Activated naive CD8-positive, alpha-beta T cell treated with anti-CD3 and anti-CD28 coated beads, Interleukin-2, amount 50 U/mL, for 24 hours (primary cell): ENCODE measurements around the gene NPS.

Experiments
- ATAC-seq: fragments of 150-1000 bp; cut with Tn5 transposase; one replicate; pipeline ENCODE4 v1.10.0; 2021
- DNase-seq: peaks from one replicate; pipeline ENCODE4 v3.0.0; 2021
- H3K27ac Mint-ChIP-seq: one replicate; pipeline ENCODE4 v1.8.0; 2021; ENCODE audit warnings: mild to moderate bottlenecking, mixed read lengths
- H3K27me3 Mint-ChIP-seq: one replicate; pipeline ENCODE4 v1.8.0; 2021; ENCODE audit warnings: mixed read lengths
- H3K36me3 Mint-ChIP-seq: one replicate; pipeline ENCODE4 v1.8.0; 2021; ENCODE audit warnings: low read depth, mixed read lengths
- H3K4me1 Mint-ChIP-seq: one replicate; pipeline ENCODE4 v1.8.0; 2021; ENCODE audit warnings: mixed read lengths
- H3K4me3 Mint-ChIP-seq: one replicate; pipeline ENCODE4 v1.8.0; 2021; ENCODE audit warnings: mild to moderate bottlenecking, moderate library complexity, mixed read lengths
- H3K9me3 Mint-ChIP-seq: one replicate; pipeline ENCODE4 v1.8.0; 2021; ENCODE audit warnings: mixed read lengths

NPS gene

DNA sequence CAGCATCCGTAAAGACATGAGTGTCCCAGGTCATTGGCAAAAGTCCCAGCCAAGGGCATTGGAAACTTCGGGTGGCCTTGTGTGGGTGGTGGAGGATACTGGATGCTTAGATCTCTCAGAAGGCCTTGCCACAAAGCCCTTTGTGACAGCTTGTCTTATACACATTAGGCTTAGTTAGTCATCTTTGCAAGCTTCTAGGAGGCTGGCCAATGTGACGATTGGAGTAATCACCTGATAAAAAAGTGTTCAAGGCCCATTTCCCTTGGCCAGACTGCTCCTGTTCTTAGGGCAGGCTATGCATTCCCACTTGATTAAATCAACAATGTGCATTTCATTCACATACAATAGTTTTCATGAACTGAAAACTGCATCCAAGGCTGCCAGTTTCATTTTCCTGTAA, 26.9 kb downstream of the NPS start:
- no peak overlapping the region for H3K27ac Mint-ChIP-seq
- H3K9me3 Mint-ChIP-seq = peaks cover 11% of the 10 kb centered on the region
- H3K4me1 Mint-ChIP-seq = no peaks in the 10 kb centered on the region
- no peak overlapping the region for H3K4me3 Mint-ChIP-seq
- DNase-seq = no peak
- no peak for ATAC-seq
- peaks cover 8% of the 10 kb centered on the region for H3K27me3 Mint-ChIP-seq
- H3K36me3 Mint-ChIP-seq = no peaks in the 10 kb centered on the region

GRCh38 chr10:127576740-127577161, 27.6 kb downstream of the NPS start:
- Mint-ChIP-seq H3K4me3 (no peak overlapping the region), H3K9me3 (peaks cover 11% of the 10 kb centered on the region), H3K27ac (no peak overlapping the region), H3K4me1 (no peaks in the 10 kb centered on the region), H3K36me3 (no peaks in the 10 kb centered on the region), H3K27me3 (peaks cover 8% of the 10 kb centered on the region)
- DNase-seq (no peak), ATAC-seq (no peak)

DNA sequence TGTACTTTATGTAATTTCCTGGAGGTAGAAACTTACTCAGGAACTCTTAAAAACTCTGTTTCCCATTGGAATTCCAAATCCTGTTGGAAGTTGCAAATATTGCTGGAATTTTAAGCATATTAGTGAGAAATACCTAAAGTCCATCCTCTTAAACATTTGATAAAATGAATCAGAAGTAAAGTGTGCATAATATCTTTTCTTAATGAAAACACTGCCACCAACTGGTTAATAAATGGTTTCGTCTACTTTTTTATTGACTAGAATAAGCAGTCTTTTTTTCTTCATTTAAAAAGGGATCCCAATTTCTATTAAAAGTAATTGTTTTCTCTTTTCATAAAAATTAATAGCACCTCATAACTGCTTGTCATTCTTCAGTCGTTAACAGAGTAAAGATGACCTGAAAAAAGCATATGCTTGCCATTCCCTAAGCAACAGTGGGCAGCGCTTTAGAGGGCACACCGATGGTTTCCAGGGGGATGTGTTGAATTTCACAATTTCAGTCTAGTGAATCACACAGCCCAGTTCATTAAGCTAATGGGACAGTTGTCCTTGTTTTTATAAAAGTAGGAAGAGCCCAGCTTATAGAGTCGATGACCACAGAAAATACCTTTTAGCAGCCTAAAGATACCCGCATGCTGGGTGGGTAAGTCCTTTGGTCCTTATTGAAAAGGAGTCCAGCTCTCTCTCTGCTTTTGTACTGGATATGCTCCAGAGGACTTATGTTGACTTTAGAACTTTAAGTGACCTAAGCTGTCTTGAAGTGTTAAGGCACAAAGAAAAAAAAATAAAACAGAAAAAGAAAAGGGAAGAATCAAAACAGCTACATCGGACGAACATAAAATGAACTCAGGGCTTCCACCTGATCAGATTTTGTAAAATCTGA, 28.5 kb downstream of the NPS start:
- no peak for ATAC-seq
- Mint-ChIP-seq H3K4me1 (no peaks in the 10 kb centered on the region), H3K9me3 (peaks cover 15% of the 10 kb centered on the region), H3K27me3 (peaks cover 8% of the 10 kb centered on the region), H3K4me3 (no peak overlapping the region), H3K27ac (no peak overlapping the region), H3K36me3 (no peaks in the 10 kb centered on the region)
- DNase-seq = no peak

- no peaks in the 10 kb centered on the region for H3K4me1 Mint-ChIP-seq
- no peak for DNase-seq
- peaks cover 8% of the 10 kb centered on the region for H3K9me3 Mint-ChIP-seq
- no peak overlapping the region for H3K4me3 Mint-ChIP-seq
- no peak overlapping the region for H3K27ac Mint-ChIP-seq
- H3K27me3 Mint-ChIP-seq = peaks cover 8% of the 10 kb centered on the region
- H3K36me3 Mint-ChIP-seq = no peaks in the 10 kb centered on the region
- no peak for ATAC-seq
These were observed 29.3 kb downstream of the NPS start for GRCh38 chr10:127578259-127578960.

- peaks cover 8% of the 10 kb centered on the region for H3K27me3 Mint-ChIP-seq
- ATAC-seq (no peak), DNase-seq (no peak)
- H3K4me3 Mint-ChIP-seq = no peak overlapping the region
- H3K4me1 Mint-ChIP-seq = no peaks in the 10 kb centered on the region
- H3K9me3 Mint-ChIP-seq = peaks cover 4% of the 10 kb centered on the region
- no peak overlapping the region for H3K27ac Mint-ChIP-seq
- no peaks in the 10 kb centered on the region for H3K36me3 Mint-ChIP-seq
These were observed 29.8 kb downstream of the NPS start for GRCh38 chr10:127578961-127579305.

GRCh38 chr10:127579640-127580039, 30.5 kb downstream of the NPS start:
- Mint-ChIP-seq H3K4me3 (no peak overlapping the region), H3K9me3 (peaks cover 4% of the 10 kb centered on the region), H3K27ac (no peak overlapping the region), H3K36me3 (no peaks in the 10 kb centered on the region), H3K27me3 (peaks cover 8% of the 10 kb centered on the region), H3K4me1 (no peaks in the 10 kb centered on the region)
- DNase-seq (no peak), ATAC-seq (no peak)

- Mint-ChIP-seq H3K27ac (no peak overlapping the region), H3K36me3 (no peaks in the 10 kb centered on the region), H3K4me1 (no peaks in the 10 kb centered on the region), H3K27me3 (peaks cover 8% of the 10 kb centered on the region), H3K4me3 (no peak overlapping the region), H3K9me3 (peaks cover 4% of the 10 kb centered on the region)
- DNase-seq = no peak
- no peak for ATAC-seq
These were observed 31.7 kb downstream of the NPS start for GRCh38 chr10:127580822-127581221.

GRCh38 chr10:127585519-127586023, 36.5 kb downstream of the NPS start:
- H3K9me3 Mint-ChIP-seq = peaks cover 8% of the 10 kb centered on the region
- H3K27ac Mint-ChIP-seq = no peak overlapping the region
- H3K4me1 Mint-ChIP-seq = no peaks in the 10 kb centered on the region
- ATAC-seq (no peak), DNase-seq (no peak)
- peaks cover 3% of the 10 kb centered on the region for H3K27me3 Mint-ChIP-seq
- H3K36me3 Mint-ChIP-seq = no peaks in the 10 kb centered on the region
- H3K4me3 Mint-ChIP-seq = no peak overlapping the region

GRCh38 chr10:127587668-127588365, 38.7 kb downstream of the NPS start:
- DNase-seq (no peak), ATAC-seq (no peak)
- no peaks in the 10 kb centered on the region for H3K4me1 Mint-ChIP-seq
- peaks cover 4% of the 10 kb centered on the region for H3K9me3 Mint-ChIP-seq
- no peaks in the 10 kb centered on the region for H3K36me3 Mint-ChIP-seq
- H3K4me3 Mint-ChIP-seq = no peak overlapping the region
- no peak overlapping the region for H3K27ac Mint-ChIP-seq
- H3K27me3 Mint-ChIP-seq = peaks cover 3% of the 10 kb centered on the region

DNA sequence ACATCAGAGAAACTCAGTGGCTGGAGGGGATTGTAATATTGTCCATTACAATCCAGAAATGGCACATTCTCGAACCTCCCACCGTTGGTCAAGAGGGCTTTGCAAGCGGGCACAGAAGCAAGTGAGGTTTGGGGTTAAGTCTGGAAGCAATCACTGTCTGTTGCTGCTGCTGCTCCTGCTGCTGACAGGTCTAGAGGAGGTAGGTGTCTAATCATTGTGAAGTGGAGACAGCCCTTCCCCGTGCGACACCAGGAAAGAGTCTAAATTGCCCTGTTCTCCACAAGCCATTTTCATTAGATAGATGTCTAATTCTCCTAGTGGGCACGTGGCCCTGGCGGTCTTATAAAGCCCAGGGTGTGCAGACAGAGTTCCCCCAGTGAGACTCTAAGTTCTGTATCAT, 43.5 kb downstream of the NPS start:
- Mint-ChIP-seq H3K27me3 (peaks cover 5% of the 10 kb centered on the region), H3K27ac (no peak overlapping the region), H3K9me3 (peaks cover 4% of the 10 kb centered on the region), H3K4me3 (no peak overlapping the region), H3K36me3 (no peaks in the 10 kb centered on the region), H3K4me1 (no peaks in the 10 kb centered on the region)
- DNase-seq (no peak), ATAC-seq (no peak)

GRCh38 chr10:127600479-127600878, 51.4 kb downstream of the NPS start:
- H3K27me3 Mint-ChIP-seq = peaks cover 4% of the 10 kb centered on the region
- no peak overlapping the region for H3K4me3 Mint-ChIP-seq
- no peak for ATAC-seq
- H3K36me3 Mint-ChIP-seq = no peaks in the 10 kb centered on the region
- no peak overlapping the region for H3K27ac Mint-ChIP-seq
- H3K4me1 Mint-ChIP-seq = no peaks in the 10 kb centered on the region
- no peaks in the 10 kb centered on the region for H3K9me3 Mint-ChIP-seq
- DNase-seq = no peak
